Non-pigmented ciliary epithelial cell (primary cell): ENCODE results near the gene HEMK1.

Experiments
- DNase-seq: peaks from one replicate; pipeline ENCODE4 v3.0.0-alpha.2; 2010; ENCODE audit warnings: low read depth

The HEMK1 gene

GRCh38 chr3:50600141-50600753 is 30.9 kb downstream of the HEMK1 start:
- DNase-seq, result no peak

- DNase-seq, result peak; percentile 60
These were observed 31.7 kb downstream of the HEMK1 start for GRCh38 chr3:50600841-50601591.

- no peak for DNase-seq
These were observed 33.4 kb downstream of the HEMK1 start for GRCh38 chr3:50602595-50603191.

GRCh38 chr3:50603261-50604109 is 34.2 kb downstream of the HEMK1 start:
- no peak for DNase-seq

GRCh38 chr3:50604110-50604621 is 34.8 kb downstream of the HEMK1 start:
- no peak for DNase-seq

- DNase-seq, result no peak
These were observed 35.6 kb downstream of the HEMK1 start for GRCh38 chr3:50604628-50605588.

- no peak for DNase-seq
These were observed 36.6 kb downstream of the HEMK1 start for GRCh38 chr3:50605901-50606326.

- no peak for DNase-seq
These were observed 37.3 kb downstream of the HEMK1 start for GRCh38 chr3:50606596-50606995.

- DNase-seq, result no peak
These were observed 38.2 kb downstream of the HEMK1 start for GRCh38 chr3:50607271-50608091.

GRCh38 chr3:50608278-50608677 is 39.0 kb downstream of the HEMK1 start:
- no peak for DNase-seq

- no peak for DNase-seq
These were observed 39.9 kb downstream of the HEMK1 start for GRCh38 chr3:50609071-50609762.

- DNase-seq, result no peak
These were observed 40.4 kb downstream of the HEMK1 start for GRCh38 chr3:50609763-50610085.

- no peak for DNase-seq
These were observed 41.1 kb downstream of the HEMK1 start for GRCh38 chr3:50610181-50610971.

GRCh38 chr3:50610992-50611463 is 41.7 kb downstream of the HEMK1 start:
- no peak for DNase-seq

GRCh38 chr3:50611464-50612233 is 42.3 kb downstream of the HEMK1 start, which contains the start of gene CISH:
Gene CISH (minus strand): TSS chr3:50611774. CDS start chr3:50611650, 124 bp downstream.
- no peak for DNase-seq

GRCh38 chr3:50612234-50612882 is 43.0 kb downstream of the HEMK1 start:
- DNase-seq, result no peak
